GM18505 (cell line): ENCODE measurements around the gene SMCP.

ENCODE experiments used
- ATAC-seq: cut with Tn5 transposase; IDR thresholded peaks from one replicate; pipeline ENCODE4 v1.9.1; 2021; ENCODE audit not compliant: unreplicated experiment
- POLR2A ChIP-seq: IDR thresholded peaks from 4 replicates; pipeline ENCODE4 v1.6.1; 2011; ENCODE audit warnings: borderline replicate concordance; ENCODE audit not compliant: insufficient read depth, insufficient read length; ENCODE audit errors: extremely low read depth

The SMCP gene, protein sequence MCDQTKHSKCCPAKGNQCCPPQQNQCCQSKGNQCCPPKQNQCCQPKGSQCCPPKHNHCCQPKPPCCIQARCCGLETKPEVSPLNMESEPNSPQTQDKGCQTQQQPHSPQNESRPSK

DNA sequence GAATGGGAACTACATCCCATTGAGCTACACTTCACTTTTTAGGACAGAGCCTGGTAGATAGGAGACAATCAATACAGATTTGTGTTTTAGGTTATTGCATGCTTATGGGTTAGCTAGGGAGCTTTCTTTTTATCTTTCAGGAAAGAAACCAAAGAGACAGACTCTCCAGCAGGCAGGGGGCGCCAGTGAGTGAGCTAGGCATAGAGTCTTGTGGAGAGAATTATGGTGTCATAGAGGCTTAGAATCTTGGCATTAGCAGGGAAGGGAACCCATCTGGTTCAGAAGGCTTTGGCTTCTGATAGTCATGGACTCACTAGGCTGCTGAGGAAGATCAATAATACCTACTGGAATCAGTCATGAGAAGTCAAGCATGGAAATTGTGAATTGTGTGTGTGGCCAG, at the start of gene SMCP:
SMCP (plus strand) TSS at position 281 of the 400 bp plus-strand sequence. CDS start 6,101 bp downstream, outside the sequence.
- ATAC-seq = no peak
- no peak for TF ChIP-seq POLR2A

DNA sequence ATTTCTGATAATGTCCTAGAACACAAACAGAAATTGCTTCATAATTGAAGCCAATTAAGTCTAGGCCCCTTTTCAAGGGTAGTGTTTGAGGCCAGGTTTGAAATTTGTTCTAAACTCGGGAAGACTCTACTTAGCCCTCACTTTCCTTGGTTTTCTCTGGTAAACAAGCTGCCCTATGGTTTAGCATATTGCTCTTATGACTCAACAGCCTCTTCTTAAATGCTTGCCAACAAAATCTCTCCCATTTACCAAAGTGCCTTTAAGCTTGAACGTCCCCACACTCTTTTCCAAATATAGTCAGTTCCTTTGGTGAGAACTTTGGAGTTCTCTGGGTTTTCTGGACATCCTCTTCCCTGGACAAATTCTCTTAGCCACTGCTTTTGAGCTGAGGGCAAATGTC, 41.3 kb upstream of the SMCP start:
- no peak for TF ChIP-seq POLR2A
- ATAC-seq = no peak

DNA sequence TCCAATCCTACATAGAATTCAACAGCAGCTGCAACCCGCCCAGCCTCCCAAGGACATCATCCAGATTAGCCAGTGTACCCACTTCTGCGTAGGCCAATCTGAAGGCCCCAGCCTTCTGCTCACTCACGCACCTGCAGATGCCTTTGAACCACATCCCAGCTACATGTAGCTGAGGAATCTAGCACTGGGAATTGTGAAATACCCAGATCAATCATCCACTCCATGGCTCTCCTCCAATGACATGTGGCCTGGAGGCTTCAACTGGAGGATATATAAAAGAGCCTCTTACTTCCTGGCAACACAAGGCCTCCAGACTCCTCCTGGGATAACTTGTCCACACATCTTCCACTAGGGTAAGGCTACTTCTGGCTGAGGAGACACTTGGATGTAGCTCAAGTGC, 35.6 kb upstream of the SMCP start, which contains the start of gene LCE6A:
LCE6A (plus strand) TSS at position 301 of the 400 bp plus-strand sequence. CDS start 665 bp downstream, outside the sequence.
- ATAC-seq = no peak
- TF ChIP-seq POLR2A = no peak

DNA sequence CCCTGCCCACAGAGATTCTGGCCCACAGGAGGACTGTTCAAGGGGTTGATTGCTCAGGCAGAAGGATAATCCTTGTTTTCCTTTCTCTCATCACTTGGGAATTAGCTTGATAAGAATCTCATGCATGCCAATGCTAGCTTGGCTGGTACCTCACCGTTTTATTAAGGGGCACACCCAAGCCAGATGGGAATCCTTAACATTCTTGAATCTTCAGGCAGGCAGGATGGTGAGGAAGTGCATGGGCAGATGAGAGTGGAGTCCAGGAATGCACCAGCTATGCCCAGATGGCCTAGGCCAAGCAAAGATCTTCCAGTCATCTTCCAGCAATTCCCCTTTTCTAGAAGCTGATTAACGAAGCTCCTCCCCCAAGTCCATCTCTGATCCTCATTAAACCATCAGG, 22.5 kb upstream of the SMCP start:
- ATAC-seq = no peak

DNA sequence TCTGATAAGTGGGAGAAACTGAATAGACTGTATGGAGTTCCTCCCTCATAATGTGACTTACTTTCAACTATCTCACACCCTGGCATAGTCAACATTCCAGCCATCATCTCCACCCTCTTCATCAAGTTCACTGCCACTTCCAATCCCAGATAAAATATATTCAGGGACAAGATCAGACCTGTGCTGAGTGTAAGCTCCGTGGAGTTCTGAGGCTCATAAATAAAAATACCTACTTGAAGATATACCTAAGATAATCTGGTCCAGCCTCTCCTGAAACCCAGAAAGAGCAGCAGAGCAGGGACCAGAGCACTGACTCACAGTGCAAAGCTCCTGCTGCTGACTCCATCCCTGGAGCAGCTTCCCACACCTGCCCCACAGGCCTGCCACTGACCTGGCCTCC, 20.1 kb upstream of the SMCP start:
- no peak for ATAC-seq
- no peak for TF ChIP-seq POLR2A

More for the DNA sequence above, 22.5 kb upstream of the SMCP start:
- TF ChIP-seq POLR2A = no peak

DNA sequence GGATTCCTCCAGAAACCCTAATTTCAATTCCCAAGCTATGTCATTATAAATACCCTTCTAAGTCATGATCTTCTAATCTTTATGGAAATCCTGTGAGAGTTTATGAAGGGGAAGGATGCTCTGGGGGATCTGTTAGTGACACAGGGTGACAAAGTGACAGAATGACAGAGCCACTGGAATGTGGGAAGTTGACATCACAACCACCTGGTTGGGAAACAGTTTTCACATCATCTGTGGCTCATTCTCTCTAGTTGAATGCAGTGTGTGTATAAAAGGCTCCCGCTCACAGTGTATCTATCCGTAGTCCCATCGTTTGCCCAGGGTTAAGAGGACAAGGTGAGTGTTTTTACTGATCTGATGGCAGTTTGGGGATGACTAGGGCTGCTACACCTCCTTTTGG, 18.4 kb upstream of the SMCP start, which contains the start of gene LCE7A:
LCE7A (plus strand) TSS at position 301 of the 400 bp plus-strand sequence. CDS start 702 bp downstream, outside the sequence.
- no peak for ATAC-seq
- TF ChIP-seq POLR2A = no peak

DNA sequence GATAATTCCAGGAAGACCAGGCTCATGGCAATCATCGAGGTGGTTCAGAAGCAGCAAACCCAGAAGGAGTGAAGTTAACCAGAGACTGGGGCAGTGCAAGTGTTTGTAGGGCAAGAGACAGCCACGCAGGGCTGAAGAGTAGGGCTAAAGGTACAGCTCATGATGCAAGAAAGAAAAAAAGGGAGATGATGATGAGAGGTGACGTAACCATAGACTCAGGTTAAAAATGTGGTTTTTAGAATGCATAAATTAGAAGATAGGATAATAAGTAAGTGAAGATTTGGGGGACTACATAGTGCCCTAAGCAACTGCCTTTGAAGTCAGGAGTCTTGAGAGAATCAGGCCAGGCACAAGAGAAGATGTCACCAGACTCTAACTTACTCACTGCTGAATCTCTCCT, 18.0 kb upstream of the SMCP start:
- no peak for ATAC-seq
- TF ChIP-seq POLR2A = no peak

DNA sequence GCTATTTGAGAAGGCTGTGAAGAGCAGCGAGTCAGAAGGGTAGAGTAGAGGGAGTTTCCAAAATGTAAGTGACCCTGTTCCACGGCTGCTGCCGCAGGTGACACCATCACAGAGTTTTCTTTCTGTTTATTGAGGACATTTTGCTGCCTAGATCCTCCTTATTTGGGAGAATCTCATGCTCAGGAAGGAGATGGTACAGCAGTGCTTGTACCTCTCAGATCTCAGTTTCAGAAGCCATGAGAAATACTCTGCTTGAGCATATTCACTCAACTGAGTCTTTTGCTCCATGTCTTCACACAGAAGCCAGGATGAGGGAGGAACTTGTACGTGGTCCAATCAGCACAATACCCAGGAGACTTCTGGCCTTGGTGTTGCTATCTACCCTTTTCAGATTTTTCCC, 16.7 kb upstream of the SMCP start:
- ATAC-seq = no peak
- TF ChIP-seq POLR2A = no peak

DNA sequence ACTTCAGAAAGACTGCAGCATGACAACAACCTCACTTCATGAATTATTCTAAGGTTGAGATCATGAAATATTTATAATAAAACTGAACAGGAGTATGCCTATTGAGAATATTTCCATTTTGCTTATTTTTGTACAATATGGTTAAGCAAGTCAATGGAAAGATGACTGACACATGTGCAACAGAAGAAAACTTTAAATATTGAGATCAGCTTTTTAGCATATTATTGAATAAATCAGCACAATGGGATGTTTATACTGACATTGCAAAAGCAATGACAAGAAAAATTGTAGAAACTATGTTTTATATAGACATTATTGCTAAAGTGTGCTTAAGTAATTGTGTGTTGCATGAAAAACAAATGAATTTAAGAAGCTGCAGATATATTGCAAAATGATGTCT, 13.7 kb upstream of the SMCP start:
- TF ChIP-seq POLR2A = no peak
- no peak for ATAC-seq

DNA sequence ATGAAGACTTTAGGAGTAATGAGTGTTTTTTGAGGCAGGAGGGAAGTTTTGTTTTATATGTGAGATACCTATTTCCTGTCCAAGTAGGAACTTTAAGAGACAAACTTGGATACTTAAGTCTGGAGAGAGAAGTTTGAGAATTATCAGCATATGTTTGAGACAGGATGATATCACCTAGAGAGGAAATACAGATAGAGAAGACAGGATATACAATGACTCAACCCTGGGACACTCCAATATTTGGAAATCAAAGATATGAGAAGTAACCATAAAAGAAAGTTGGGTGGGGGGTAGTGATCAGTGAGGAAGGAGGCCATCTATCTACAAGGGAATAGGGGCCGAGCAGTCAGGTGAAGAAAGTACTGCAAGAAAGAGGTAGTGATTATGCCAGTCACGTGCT, 11.8 kb upstream of the SMCP start:
- no peak for TF ChIP-seq POLR2A
- ATAC-seq = no peak

DNA sequence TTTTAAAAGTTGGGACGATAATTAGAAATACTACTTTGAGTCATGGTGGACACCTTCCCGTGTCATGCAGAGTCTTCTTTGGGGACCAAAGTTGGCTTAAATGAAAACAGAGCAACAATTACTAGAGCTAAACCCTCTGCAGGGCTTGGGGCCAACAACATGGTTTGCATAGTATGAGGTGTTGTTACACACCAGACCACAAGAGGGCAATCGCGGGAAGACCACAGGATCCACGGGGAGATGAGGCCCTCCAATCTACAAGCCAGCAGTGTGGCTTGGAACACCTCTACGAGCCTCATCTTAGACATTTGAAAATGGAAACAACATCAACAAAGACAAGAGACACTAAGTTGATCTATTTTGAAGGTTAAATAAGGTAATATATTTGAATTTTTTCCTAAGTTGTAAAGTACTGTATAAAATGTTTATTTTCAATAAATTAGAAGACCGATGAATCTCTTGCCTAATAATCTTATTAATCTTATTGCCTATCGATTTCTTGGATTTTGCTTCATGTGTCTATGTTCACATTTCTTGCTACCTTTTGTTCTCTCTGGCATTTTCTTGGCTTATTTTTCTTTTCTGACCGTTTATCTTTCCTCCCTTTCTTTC, 8.2 kb upstream of the SMCP start:
- no peak for TF ChIP-seq POLR2A
- ATAC-seq = no peak

DNA sequence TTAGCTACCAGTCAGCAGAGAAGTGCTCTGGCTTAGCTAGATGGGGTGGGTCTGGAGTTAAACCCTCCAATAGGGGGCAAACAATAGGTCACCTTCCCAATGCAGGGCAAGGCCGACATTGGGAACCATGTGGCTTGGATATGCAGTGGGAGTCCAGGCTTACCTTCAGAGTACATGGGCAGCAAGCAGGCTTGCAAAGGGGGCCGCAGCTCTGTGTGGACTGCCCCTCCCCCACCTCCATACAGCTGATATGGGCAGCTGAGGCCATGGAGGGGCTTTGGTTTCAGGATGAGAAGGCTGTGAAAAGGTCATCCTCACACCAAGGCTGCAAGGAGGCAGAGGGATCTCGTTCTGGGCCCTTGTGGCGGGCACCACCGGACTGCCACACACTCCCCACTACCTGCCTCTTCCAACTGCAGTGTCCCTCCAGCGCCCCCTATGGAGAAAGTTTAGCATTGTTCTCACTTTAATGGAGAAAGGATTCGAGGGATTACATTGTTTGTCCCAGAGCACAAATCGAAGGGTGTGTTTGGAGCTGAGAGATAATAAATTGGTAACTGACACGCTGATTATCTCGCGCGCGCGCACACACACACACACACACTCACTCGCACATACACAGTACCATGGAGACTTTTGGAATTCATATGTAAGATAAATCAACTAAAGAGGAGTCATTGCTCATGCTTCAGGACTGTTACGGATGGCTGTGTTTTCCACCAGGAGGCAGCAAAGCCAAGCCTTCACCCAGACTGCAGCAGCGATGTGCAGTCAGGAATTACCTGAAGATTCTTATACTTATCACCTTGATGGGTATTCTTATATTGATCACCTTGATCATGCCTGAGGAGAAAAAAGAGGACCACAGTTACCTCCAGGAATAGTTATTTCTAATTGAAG, 7.0 kb upstream of the SMCP start:
- TF ChIP-seq POLR2A = no peak
- no peak for ATAC-seq

DNA sequence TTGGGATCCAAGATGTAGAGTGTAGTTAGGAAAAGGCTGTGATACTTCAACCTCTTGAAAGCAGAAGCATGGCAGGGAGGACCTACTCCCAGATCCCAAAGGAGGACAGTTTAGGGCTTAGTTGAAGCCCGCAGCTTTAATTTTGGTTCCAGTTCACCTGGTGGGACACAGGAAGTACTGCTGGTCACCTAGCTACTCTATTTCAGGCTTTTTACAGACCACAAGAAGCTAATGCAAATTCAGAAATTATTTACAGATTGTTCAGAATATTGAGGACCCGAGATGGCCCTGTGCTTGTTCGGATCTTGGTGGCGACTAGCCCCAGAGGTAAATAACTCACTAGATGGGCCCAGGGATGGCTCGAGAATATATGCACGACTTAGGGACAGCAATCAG, 6.4 kb upstream of the SMCP start:
- no peak for TF ChIP-seq POLR2A
- ATAC-seq = no peak

DNA sequence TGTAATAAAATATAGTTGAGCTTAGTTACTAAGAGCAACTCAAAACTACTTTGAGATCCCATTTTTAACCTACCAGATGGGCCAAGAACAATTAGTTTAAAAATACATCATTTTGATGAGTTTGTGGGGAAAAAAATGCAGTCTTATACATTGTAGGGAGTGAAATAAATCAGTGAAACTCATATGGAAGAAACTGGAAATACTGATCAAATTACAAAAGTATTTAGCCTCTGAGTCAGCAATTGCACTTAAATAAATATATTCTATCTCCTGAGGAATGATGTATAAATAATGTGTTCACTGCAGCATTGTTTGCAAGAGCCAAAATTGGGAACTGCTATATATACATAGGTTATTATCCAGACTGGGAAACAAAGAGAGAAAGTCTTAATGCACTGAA, 4.6 kb upstream of the SMCP start:
- no peak for TF ChIP-seq POLR2A
- ATAC-seq = no peak

DNA sequence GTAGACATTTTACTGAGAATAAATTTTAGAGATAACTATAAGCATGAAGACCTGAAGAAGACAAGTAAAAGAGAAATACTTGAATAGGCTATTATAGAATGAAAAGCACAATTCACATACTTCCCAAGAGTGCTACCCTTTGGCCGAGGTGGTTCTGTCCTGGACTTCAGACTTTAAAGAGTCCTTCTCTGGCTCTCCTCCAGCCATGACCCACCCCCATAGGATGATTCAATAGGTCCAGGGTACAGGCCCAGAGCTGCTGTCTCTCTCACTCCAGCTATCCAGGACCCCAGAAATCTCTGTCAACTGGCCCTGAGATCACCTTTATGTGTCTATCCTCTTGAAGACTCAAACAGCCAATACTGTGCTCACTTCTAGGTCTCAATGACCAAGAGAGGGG, 1.3 kb upstream of the SMCP start:
- no peak for TF ChIP-seq POLR2A
- ATAC-seq = no peak
